Neural crest cell (in vitro differentiated cells): ENCODE results near the gene RAPGEF5. TPM values are rescaled to one million over a fixed set of nuclear protein-coding genes. Genes with fewer than 3 reads are reported as not detected.
"Not testable (repeated sequence)": the region's sequence is repeated elsewhere in the genome, so short reads cannot be mapped to it uniquely, and the experiment has no call there.

Experiments
- DNase-seq: peaks from one replicate; pipeline ENCODE4 v3.0.0; 2021; ENCODE audit warnings: low read depth, mixed read lengths, low spot score
- H3K27ac Mint-ChIP-seq: one replicate; pipeline ENCODE4 v1.8.0; 2021; ENCODE audit warnings: mild to moderate bottlenecking, mixed read lengths; ENCODE audit not compliant: unreplicated experiment
- H3K27me3 Mint-ChIP-seq: 2 replicates; pipeline ENCODE4 v1.8.0; 2021; ENCODE audit warnings: low read depth, mild to moderate bottlenecking, mixed read lengths
- H3K36me3 Mint-ChIP-seq: 2 replicates; pipeline ENCODE4 v1.8.0; 2021; ENCODE audit warnings: low read depth, mild to moderate bottlenecking, mixed read lengths
- H3K4me1 Mint-ChIP-seq: 2 replicates; pipeline ENCODE4 v1.8.0; 2021; ENCODE audit warnings: mixed read lengths
- H3K4me3 Mint-ChIP-seq: one replicate; pipeline ENCODE4 v1.8.0; 2021; ENCODE audit warnings: mild to moderate bottlenecking, mixed read lengths
- H3K9me3 Mint-ChIP-seq: 2 replicates; pipeline ENCODE4 v1.8.0; 2021; ENCODE audit warnings: mixed read lengths
- total RNA-seq: library from RNA; stranded (reverse); gene quantifications from 2 replicates; pipeline ENCODE4 v1.2.1, GENCODE V29; 2021
- TF ChIP-seq, protein P1 (sequence below): fragments of 200-600 bp; sonication (generic); conservative IDR thresholded peaks from 2 replicates; pipeline ENCODE4 v1.5.0; 2021; ENCODE audit warnings: antibody characterized with exemption, mild to moderate bottlenecking

RAPGEF5 gene
- total RNA-seq, 1 donor from 2014 or later, result 6.0 TPM

DNA sequence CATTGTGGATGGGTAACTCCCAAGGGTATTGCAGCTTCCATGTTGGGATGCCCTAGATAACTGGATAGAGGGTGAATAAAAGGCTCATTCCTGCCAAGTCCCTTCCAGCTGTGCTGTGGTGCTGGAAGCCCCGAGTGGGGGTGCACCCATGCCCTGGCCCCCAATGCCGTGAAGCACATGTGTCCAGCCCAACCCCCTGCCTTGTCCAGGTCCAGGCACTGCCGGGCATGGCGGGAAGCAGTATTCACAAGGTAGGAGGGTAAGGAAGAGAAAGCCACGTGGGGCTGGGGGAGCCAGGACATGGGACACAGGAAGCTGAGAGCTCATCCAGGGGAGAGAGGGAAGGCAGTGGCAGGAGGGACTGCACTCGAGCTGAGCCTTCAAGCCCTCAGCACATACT is 263.0 kb downstream of the RAPGEF5 start:
- Mint-ChIP-seq H3K4me3 (no peak overlapping the region), H3K27ac (no peak overlapping the region), H3K4me1 (no peaks in the 10 kb centered on the region), H3K36me3 (no peaks in the 10 kb centered on the region), H3K9me3 (no peaks in the 10 kb centered on the region), H3K27me3 (no peaks in the 10 kb centered on the region)
- TF ChIP-seq, protein P1, sequence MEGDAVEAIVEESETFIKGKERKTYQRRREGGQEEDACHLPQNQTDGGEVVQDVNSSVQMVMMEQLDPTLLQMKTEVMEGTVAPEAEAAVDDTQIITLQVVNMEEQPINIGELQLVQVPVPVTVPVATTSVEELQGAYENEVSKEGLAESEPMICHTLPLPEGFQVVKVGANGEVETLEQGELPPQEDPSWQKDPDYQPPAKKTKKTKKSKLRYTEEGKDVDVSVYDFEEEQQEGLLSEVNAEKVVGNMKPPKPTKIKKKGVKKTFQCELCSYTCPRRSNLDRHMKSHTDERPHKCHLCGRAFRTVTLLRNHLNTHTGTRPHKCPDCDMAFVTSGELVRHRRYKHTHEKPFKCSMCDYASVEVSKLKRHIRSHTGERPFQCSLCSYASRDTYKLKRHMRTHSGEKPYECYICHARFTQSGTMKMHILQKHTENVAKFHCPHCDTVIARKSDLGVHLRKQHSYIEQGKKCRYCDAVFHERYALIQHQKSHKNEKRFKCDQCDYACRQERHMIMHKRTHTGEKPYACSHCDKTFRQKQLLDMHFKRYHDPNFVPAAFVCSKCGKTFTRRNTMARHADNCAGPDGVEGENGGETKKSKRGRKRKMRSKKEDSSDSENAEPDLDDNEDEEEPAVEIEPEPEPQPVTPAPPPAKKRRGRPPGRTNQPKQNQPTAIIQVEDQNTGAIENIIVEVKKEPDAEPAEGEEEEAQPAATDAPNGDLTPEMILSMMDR, result no peak
- no peak for DNase-seq

GRCh38 chr7:22093001-22093400 is 264.0 kb downstream of the RAPGEF5 start:
- Mint-ChIP-seq H3K9me3 (peaks cover 2% of the 10 kb centered on the region), H3K36me3 (no peaks in the 10 kb centered on the region), H3K27me3 (no peaks in the 10 kb centered on the region), H3K4me3 (no peak overlapping the region), H3K27ac (no peak overlapping the region), H3K4me1 (no peaks in the 10 kb centered on the region)
- TF ChIP-seq, protein P1, result no peak
- no peak for DNase-seq

DNA sequence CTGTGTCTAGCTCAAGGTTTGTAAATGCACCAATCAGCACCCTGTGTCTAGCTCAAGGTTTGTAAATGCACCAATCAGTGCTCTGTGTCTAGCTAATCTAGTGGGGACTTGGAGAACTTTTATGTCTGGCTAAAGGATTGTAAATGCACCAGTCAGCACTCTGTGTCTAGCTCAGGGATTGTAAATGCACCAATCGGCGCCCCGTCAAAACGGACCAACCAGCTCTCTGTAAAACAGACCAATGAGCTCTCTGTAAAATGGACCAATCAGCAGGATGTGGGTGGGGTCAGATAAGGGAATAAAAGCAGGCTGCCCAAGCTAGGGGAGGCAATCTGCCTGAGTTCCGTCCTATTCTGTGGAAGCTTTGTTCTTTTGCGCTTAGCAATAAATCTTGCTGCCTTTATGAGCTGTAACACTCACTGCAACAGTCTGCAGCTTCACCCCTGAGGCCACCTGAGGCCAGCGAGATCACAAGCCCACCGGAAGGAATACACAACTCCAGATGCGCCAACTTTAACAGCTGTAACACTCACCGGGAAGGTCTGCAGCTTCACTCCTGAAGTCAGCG is 265.9 kb downstream of the RAPGEF5 start:
- not testable (repeated sequence) for H3K4me3 Mint-ChIP-seq, H3K27ac Mint-ChIP-seq, H3K4me1 Mint-ChIP-seq, H3K36me3 Mint-ChIP-seq, H3K27me3 Mint-ChIP-seq, DNase-seq, H3K9me3 Mint-ChIP-seq

- H3K4me1 Mint-ChIP-seq, result no peaks in the 10 kb centered on the region
- DNase-seq, result no peak
- TF ChIP-seq, protein P1, result no peak
- no peaks in the 10 kb centered on the region for H3K27me3 Mint-ChIP-seq
- H3K4me3 Mint-ChIP-seq, result no peak overlapping the region
- H3K36me3 Mint-ChIP-seq, result no peaks in the 10 kb centered on the region
- no peak overlapping the region for H3K27ac Mint-ChIP-seq
- peaks cover 2% of the 10 kb centered on the region for H3K9me3 Mint-ChIP-seq
Observed at GRCh38 chr7:22090512-22090911, 266.4 kb downstream of the RAPGEF5 start.

- Mint-ChIP-seq H3K4me1 (no peaks in the 10 kb centered on the region), H3K4me3 (no peak overlapping the region), H3K27ac (no peak overlapping the region), H3K27me3 (no peaks in the 10 kb centered on the region), H3K36me3 (no peaks in the 10 kb centered on the region), H3K9me3 (peaks cover 5% of the 10 kb centered on the region)
- DNase-seq, result no peak
- TF ChIP-seq, protein P1, result no peak
Observed at GRCh38 chr7:22090107-22090506, 266.8 kb downstream of the RAPGEF5 start.

GRCh38 chr7:22088827-22089226 is 268.1 kb downstream of the RAPGEF5 start:
- Mint-ChIP-seq H3K27me3 (no peaks in the 10 kb centered on the region), H3K4me3 (no peak overlapping the region), H3K36me3 (no peaks in the 10 kb centered on the region), H3K27ac (no peak overlapping the region), H3K4me1 (peaks cover 2% of the 10 kb centered on the region), H3K9me3 (peaks cover 6% of the 10 kb centered on the region)
- no peak for DNase-seq
- TF ChIP-seq, protein P1, result no peak
